ENCODE data around the gene MFRP.

Gene MFRP

DNA sequence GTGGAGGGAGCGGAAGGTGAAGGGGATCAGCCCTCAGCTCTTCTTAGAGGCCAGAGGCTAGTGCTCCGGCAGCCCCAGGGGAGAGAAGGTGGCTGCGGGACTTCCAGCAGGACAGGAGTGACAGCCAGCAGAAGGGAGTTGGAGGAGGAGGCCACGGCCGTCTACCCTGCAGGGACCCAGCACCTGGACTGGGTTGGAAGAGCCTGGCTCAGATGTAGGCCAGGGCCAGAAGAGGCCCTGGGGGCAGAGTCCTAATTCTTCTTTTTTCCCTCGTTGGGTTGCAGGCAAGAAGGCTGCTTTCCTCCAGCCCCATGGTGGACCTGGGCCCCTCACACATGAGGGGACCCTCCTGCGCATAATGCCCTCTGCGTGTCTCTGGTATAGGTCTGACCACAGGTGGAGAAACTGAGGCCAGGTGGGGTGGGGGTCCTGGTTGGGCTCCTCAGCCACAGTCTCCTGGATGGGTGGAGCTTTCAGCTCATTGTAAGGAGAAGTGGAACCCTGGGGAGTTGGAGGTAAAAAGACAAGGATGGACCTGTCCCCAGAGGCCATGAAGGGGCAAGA lies 27.3 kb downstream of the MFRP start:
- DNase-seq (ENCODE audit: low read depth in 2 of 2, low spot score in 1 of 2): no peak

DNA sequence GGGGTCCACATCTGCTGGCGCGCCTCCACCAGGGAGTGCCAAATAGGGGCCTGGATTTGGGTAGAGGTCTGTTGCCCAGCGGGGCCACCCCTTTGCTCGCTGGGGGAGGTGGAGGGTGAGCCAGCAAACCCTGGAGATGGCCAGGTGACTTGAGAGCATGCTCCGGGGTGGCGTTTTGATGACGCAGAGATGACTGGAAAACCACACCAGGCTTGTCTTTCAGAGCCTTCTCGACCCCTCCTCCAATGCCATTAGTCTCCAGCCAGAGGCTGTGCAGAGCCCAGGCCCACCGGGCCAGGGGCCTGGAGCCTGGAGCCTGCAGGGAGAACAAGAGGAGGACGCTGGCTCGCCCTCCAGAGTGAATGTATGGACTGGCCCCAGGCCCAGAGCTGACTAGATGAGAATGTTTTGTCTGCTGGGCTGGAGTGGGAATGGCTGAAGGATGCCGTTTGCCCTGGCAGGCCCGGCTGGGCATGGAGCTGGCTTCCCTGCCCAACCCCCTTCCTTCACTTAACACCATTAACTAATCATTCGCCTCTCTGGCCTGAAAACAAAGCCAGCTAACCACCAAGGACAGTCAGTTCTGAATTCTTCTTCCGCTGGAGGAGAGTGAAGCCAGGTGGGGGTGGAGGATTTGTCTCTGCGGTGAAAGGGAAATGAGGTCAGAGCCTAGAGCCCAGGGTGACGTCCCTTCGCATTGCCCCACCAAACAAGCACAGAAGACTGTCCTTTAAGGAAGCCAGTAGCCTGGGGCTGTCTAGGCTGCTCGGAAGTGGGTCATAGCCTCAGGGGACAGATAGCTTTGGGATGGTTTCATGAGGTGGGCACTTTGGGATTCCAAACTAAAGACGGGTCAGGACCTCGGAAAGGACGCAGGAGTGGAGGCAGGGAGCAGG lies 28.0 kb downstream of the MFRP start:
- no peak for DNase-seq (ENCODE audit: low read depth in 2 of 2, low spot score in 1 of 2)

DNA sequence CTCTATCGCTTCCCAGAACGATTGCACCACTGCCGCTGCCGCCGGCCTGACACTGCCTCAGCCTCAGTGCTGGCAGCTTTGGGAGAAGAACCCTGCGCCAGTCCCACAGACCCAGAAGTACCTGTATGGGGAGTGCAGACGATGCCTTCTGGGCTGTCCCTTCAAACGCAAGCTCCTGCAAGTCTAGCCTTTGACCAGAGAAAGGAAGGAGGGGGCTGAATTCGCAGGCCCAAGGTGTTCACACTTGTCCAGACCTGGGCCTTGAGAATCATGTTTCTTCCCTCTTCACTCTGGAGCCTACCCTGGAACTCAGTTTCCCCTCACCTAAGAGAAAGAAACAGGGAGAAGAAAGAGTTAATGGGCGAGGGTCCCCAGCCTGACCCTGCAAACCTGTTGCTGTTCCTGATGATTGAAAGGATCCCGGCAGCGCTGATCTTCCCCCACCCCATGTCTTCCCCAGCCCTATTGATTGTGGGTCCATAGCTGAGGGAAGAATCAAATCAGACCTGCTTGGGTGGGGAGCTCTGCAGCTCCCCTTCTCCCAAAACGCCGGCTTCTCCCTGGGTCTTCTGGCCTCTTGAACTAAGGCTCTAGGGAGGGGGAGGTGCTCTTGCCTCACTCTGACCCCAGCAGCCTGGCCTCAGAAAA lies 28.8 kb downstream of the MFRP start:
- DNase-seq (ENCODE audit: low read depth in 2 of 2, low spot score in 1 of 2): no peak

DNA sequence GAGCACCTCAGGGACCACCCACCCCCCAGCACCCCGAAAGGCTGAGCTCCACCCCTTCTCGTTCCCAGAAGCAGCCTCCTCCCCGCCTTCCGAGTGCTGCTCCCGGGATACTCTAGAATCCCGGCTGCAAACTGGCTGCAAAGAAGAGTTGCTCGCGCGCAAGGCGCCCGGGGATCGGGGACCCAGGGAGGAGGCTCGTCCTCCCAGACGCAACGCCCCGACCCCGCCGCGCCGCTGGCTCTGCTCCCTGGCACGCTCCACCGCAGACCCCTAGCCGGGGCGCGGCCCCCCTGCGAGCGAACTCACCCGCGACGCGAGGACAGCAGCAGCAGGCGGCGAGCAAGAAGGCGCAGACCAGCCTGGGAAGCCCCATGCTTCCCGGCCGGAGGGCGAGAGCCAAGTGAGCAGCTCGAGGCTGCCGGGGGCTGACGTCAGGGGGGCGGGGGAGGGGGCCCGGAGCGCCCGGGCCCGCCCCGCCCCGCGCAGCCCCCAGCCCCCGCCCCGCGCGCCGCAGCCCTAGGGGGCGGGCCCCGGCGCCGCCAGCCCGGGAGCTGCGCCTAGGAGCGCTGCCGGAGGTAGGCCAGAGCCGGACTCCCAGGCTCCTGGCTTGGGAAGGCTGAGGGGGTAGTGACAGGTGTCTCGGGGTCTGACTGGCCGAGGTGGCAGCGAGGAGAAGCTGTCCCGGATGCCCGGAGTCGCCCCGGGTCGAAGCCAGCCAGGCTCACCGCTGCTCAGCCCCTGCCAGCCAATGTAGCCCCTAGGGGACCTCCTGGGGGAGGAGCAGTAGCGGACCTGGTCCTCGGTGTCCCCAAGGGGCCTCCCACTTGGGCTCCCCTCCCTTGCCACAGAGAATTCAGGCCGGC lies 29.5 kb downstream of the MFRP start, which contains the start of gene MCAM:
Gene MCAM, minus strand, starts transcription at position 402 of the 863 bp plus-strand sequence. Its CDS starts 29 bp downstream, at position 373.
- no peak for DNase-seq (ENCODE audit: low read depth in 2 of 2, low spot score in 1 of 2)

DNA sequence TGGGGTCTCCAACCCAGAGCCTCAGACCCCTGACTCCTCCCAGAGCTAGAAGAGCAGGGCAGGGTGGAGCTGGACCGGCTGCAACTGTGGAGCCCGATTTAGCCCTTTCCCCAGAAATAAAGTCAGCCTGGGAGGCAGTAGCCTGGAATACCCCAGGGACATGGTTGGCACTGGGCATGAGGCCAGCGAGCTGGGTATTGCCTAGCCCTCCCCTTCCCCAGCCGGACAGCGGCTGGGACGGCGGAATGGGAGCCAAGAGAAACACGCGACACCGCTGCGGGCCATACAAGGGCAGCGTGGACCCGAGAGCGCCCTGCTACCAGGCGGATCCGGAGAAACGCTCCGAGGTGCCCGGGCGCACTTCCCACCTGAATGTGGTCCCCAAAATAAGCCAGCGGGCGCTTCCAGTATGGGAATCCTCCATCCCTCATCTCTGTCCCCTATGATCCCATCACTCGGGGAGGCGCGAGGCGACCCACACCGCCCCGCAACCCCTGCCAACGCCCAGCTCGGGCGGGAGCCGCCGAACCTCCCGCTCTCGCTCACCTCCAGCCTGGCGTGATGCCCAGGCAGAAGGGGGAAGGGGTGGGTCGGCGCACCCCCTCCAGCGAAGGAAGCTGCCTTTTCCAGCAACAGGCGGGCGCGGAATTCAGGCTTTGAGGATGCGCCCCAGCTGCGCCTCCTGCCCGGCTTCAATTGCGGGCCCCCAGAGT lies 30.3 kb downstream of the MFRP start:
- DNase-seq (ENCODE audit: low read depth in 2 of 2, low spot score in 1 of 2): no peak

DNA sequence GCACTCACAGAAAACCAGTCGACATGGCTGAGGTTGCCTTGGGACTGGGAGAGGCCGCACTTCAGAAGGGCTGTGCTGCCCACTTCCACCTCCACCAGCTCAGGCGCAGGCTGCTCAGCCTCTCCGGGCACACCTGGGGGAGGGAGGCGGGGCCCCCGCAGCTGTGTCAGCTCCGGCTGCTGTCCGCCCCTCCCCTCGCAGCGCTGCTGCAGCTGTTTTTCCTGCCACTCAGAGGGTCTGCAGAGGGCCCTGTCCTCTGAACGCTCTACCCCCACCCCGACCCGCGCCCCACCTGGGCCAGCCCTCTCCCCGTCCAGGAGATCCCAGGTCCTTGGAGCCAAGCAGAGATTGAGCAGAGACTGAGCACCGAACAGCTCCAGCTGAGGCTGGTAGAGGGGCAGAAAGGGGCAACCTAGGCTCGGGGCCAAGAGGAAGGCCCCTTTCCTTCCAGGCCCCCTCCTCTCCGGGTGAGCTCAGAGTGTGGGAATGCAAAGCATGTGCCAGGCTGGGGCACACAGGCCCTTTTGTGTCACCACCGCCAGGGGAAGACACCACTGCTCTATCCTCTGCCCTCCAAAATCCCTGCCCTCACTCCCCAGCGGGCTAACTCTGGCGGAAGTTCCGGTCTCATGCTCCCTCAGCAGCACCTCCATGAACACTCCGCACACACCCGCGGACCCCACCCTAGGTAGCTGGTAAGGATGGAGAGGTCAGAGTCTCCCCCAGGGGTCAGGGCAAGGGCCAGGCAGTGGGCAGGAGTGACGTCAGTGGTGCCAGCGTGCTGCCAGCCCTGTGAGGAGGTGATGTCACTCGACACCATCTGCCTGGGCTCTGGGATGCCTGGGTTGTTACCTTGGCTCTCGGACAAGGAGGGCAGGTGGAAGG lies 31.1 kb downstream of the MFRP start:
- peak in 1 of 2 donors; percentile 36 for DNase-seq (ENCODE audit: low read depth in 2 of 2, low spot score in 1 of 2)

DNA sequence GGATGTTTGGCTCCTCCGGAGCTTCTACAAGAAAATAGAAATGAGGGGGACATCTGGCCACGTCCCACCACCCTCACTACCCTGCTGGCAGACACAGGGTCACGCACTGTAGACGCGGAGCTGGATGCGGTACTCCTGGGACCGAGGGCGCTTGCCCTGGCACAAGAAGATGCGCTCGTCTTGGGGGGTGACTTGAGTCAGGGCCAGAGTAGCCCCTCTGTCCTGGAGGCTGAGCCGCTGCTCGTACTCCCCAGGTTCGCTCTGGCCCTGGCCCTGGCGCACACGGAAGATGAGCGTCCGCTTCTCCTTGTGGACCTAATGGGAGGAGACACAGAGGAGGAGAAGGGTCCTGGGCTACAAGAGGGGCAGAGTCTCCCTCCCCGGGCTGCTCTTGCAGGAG lies 31.8 kb downstream of the MFRP start:
- DNase-seq (ENCODE audit: low read depth in 2 of 2, low spot score in 1 of 2): no peak

DNA sequence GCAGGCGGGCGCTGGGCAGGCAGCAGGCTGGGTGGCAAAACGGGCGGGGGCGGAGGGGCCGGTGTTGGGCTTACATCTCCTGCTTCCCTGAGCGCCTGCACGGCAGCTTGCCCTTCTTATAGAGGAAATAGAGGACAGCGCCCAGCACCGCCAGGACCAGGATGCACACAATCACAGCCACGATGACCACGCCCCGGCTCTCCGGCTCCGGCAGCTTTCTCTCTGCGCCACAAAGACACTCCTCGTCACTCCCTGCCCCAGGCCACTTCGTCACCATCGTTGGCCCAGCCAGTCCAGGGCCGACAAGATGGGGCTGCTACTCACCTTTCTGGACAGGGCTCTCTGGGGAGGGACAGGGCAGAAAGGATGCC lies 35.8 kb downstream of the MFRP start:
- DNase-seq (ENCODE audit: low read depth in 2 of 2, low spot score in 1 of 2): no peak

DNA sequence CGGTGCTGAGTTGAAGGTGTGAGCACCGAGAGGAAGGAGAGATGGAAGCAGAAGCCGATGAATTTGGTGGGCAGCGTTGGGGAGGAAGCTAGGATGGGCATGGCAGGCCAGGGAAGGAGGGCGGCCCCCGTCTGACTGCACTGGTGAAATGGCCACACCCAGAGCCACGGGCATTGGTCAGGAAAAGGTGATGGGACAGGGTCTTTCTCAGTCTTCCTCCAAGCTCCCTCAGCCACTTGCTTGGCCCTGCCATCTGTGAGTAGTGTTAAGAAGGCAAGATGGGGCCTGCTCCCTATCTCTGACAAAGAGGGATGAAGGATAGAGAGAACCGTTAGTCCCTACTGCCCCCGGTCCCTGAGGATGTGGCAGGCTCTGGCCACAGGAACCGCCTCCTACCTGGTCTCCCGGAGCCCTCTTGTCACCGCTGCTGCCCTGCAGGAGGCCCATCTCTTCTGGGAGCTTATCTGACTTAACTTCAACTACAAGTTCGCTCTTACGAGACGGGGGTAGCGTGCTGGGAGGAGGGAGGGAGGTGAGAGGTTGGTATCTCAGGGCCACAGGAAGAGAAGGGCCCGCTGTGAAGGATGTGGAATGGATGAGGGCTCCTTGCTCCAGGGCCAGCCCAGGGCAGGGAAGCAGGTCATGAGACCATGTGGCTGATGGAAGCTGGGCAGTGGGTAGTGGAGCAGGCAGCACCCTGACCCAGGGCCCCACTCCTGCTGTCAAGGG lies 36.4 kb downstream of the MFRP start:
- no peak for DNase-seq (ENCODE audit: low read depth in 2 of 2, low spot score in 1 of 2)

DNA sequence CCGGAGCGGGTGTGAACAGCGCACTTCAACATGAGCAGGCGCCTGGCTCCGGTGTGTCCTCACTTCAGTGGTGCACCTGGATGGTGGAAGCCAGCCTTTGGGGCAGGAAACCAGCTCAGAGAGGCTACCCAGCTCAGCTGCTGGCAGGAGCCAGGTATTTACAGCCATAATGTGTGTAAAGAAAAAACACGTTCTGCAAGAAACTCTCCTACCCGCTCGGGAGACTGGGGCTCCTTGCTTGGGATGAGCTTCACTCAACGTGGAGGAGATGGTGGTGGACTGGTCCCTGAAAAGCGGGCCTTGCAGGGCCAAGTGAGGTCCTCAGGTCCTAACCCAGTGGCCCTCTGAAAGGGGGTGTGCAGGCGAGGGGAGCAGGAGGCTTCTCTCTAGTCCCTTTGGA lies 37.1 kb downstream of the MFRP start:
- DNase-seq (ENCODE audit: low read depth in 2 of 2, low spot score in 1 of 2): no peak

DNA sequence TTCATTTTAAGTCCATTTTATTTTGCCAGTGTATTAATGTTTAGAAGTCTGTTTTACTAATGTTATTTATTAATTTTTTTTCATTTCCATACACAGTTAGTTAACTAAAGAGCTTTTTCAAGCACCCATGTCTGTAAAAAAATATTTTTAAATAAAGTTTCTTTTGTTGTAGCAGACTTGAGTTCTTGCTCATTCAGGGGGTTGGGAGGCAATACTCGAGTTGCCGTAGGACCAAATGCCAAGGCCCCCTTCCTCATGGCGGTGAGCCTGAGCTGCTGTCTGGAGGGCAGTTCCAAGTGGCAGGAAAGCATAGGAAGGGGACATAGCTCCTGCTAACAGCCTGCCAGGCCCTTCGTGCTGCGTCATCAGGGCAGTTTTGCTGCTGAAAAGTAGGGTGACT lies 38.5 kb downstream of the MFRP start:
- no peak for DNase-seq (ENCODE audit: low read depth in 2 of 2, low spot score in 1 of 2)

DNA sequence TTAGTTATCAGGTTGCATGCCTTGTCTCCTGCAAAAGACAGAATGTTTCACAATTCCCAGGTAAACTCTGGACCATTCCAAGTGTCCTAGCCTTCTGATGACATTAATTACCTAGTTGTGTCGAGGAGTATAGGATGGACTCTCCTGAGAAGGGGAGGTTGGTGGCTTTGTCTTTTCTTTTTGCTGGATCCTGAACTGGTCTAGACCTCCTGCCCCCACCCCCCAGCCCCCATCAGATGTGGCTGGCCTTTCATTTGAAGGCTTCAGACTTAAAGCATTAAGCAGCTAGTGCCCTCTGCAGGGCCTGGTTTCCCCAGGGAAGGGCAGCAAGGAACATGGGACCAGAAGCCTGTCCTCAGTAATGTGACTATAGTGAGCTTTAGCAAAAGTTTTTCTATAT lies 39.3 kb downstream of the MFRP start:
- DNase-seq (ENCODE audit: low read depth in 2 of 2, low spot score in 1 of 2): no peak

DNA sequence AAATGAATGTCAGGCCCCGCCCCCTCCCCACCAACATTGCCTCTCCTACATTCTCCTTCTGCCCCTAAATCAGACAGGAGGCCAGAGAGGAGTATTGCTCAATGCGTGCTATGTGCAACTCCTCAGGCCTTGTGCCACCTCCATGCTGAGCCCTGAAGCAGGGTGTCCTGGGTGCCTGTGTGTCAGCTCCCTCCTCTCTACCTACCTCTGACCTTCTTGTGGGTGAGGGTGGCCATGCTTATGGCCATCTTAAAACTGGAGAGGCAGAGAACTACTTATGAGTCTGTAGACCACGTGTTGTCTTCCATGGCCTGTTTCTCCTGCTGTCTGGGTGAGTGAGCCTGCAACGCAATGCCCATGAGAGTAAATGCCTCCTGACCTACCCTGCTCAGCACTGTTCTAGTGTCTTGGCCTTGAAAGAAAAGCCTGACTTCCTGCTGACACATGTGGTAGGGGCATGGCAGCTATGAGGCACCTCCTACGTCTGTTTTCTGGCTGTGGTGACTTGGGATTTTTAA lies 40.1 kb downstream of the MFRP start:
- no peak for DNase-seq (ENCODE audit: low read depth in 2 of 2, low spot score in 1 of 2)

DNA sequence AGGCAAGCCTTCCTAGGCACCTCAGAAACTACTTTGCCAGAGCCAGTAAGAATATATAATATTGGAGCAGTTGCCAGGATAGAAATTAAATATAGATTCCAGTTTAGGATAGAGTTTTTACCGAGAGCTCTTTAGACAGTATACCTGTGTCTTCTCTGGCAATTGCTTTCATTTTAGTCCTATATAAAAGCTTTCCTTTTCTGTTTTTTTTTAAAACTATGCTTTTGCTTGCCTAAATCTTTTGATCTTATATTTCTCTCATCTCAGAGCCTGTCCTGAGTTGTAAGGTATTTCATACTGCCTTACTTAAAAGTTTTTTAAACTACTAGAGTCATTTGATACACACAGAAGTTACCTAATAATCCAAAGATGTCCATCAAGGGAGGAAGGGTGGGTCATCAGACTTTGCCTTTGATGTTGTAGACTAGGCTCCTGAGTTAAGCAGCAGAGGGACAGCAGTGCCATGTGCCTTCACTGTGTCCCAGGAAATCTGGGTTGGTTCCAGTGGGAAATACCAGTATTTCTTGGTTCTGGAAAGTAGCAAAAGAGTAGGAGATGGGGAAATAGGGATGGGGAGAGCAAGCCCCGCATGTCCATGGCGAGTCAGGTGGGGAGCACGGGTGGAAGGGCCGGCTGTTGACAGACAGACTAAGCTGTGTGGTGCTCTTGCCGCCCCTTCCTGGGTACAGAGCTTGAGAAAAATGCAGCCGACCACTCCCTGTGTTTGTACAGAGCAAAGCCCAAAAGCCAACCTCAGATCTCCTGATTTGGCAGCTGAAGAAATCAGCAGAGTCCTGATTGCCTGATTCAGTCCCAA lies 40.7 kb downstream of the MFRP start:
- no peak for DNase-seq (ENCODE audit: low read depth in 2 of 2, low spot score in 1 of 2)

DNA sequence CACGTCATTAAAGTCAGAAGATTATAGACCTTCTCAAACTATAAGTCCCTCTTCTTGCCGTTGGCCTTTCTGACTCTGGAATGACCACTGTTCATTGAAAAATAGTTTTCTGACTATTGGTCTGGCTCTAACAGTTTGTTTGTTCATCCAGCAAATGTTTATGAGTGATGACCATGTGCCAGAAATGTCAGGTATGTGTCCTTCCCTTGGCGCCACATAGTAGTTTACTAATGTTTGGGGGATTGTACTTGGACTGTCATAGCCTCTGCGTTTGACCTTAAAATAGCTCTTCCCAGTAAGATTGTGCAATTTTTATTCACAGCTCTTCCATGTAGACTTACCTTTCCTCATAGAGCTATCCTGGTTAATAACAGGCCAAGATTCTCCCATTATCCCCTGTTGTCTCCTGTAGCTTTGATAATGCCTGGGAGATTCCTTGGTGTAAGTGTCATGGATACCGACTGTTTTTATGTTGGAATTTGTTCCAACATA lies 43.2 kb downstream of the MFRP start:
- no peak for DNase-seq (ENCODE audit: low read depth in 2 of 2, low spot score in 1 of 2)

DNA sequence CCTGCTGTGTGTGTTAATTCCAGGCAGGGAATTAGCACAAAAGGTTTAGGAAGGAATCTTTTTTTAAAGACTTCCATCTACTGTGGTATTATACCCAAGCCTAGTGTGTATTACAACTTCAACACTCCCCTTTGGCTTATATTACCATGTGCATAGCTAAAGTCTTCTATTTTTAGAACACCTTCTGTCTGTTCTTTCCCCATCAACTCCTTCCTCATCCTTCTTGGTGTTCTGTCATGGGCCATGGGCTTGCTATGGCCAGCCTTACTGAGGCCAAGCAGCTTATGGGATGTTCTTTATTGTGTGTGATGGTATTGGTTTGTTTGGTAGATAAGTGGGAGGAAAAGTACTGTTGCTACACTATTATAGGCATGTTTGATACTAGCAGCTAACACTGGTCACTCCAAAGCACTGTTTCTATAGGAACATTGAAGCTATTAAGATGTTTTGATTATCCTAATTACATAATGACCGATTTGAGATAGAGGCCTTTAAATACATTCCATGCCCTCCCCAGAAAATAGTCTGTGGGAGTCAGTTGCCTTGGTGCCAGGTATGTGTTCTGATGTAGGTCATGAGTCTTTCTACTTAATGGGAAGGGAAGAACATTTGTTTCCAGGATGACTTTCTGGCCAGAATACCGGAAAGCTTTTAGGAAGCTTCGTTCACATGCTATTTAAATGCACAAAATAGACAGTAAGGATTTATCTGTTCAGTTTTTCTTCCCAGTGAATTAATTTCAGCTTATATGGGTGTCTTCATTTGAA lies 46.1 kb downstream of the MFRP start:
- DNase-seq (ENCODE audit: low read depth in 2 of 2, low spot score in 1 of 2): no peak

DNA sequence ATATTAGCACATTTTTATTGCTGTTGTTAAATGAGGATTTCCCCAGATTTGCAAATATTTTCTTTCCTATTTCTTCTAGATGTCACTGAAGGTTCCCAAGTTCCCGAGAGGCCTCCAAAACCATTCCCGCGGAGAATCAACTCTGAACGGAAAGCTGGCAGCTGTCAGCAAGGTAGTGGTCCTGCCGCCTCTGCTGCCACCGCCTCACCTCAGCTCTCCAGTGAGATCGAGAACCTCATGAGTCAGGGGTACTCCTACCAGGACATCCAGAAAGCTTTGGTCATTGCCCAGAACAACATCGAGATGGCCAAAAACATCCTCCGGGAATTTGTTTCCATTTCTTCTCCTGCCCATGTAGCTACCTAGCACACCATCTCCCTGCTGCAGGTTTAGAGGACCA lies 47.1 kb downstream of the MFRP start:
- no peak for DNase-seq (ENCODE audit: low read depth in 2 of 2, low spot score in 1 of 2)
